Keratinocyte (primary cell): ENCODE data around the gene GDPD5. TPM values are rescaled to one million over a fixed set of nuclear protein-coding genes. Genes with fewer than 3 reads are reported as not detected.

Source experiments
- DNase-seq: peaks from one replicate; pipeline ENCODE4 v3.0.0-alpha.2; 2011; ENCODE audit warnings: low read depth, missing footprints, low spot score
- FAIRE-seq: peaks from 2 replicates; lab custom pipeline; 2011; peaks lifted over from hg19 to GRCh38; lab: Jason Lieb, UNC
- H2AFZ ChIP-seq: 2 replicates; pipeline ENCODE4 v1.6.0; 2012; ENCODE audit warnings: low read length, control low read depth, inconsistent platforms; ENCODE audit not compliant: control insufficient read depth
- H3K27ac ChIP-seq: 2 replicates; pipeline ENCODE4 v1.5.1; 2011; ENCODE audit warnings: low read length; ENCODE audit not compliant: control insufficient read depth, insufficient read depth
- H3K27me3 ChIP-seq: 3 replicates; pipeline ENCODE4 v1.6.0; 2011; ENCODE audit warnings: low read length; ENCODE audit not compliant: control insufficient read depth, insufficient read depth; ENCODE audit errors: extremely low read depth
- H3K36me3 ChIP-seq, 2 experiments: 2 replicates in 1 of 2; 3 replicates in 1 of 2; pipeline ENCODE4 v1.5.1; 2011; ENCODE audit warnings: low read length in 2 of 2, mild to moderate bottlenecking in 1 of 2; ENCODE audit not compliant: control insufficient read depth in 2 of 2, insufficient read depth in 2 of 2; ENCODE audit errors: extremely low read depth in 1 of 2
- H3K4me1 ChIP-seq: 3 replicates; pipeline ENCODE4 v1.5.1; 2011; ENCODE audit warnings: low read length; ENCODE audit not compliant: control insufficient read depth, insufficient read depth; ENCODE audit errors: extremely low read depth
- H3K4me2 ChIP-seq: 3 replicates; pipeline ENCODE4 v1.6.0; 2011; ENCODE audit warnings: low read depth, low read length; ENCODE audit not compliant: control insufficient read depth, insufficient read depth; ENCODE audit errors: extremely low read depth
- H3K4me3 ChIP-seq, 3 experiments: fragments of 200-600 bp in 1 of 3; sonication (generic) in 1 of 3; 2 replicates in 2 of 3; 3 replicates in 1 of 3; pipeline ENCODE4 v1.5.1; 2011 to 2016; ENCODE audit warnings: low read length in 3 of 3, mild to moderate bottlenecking in 3 of 3, control low read depth in 2 of 3, inconsistent platforms in 1 of 3, low read depth in 1 of 3, mixed read lengths in 1 of 3, mixed run types in 1 of 3, moderate library complexity in 1 of 3; ENCODE audit not compliant: control insufficient read depth in 2 of 3, insufficient read depth in 2 of 3; ENCODE audit errors: extremely low read depth in 1 of 3
- H3K79me2 ChIP-seq: 2 replicates; pipeline ENCODE4 v1.6.0; 2012; ENCODE audit warnings: low read length; ENCODE audit not compliant: control insufficient read depth, insufficient read depth
- H3K9ac ChIP-seq: 3 replicates; pipeline ENCODE4 v1.6.0; 2011; ENCODE audit warnings: low read length; ENCODE audit not compliant: control insufficient read depth, insufficient read depth; ENCODE audit errors: extremely low read depth
- H3K9me1 ChIP-seq: 3 replicates; pipeline ENCODE4 v1.6.0; 2011; ENCODE audit warnings: low read length; ENCODE audit not compliant: control insufficient read depth, insufficient read depth; ENCODE audit errors: extremely low read depth
- H3K9me3 ChIP-seq: 2 replicates; pipeline ENCODE4 v1.5.1; 2012; ENCODE audit warnings: low read depth, low read length; ENCODE audit not compliant: control insufficient read depth
- H4K20me1 ChIP-seq: 3 replicates; pipeline ENCODE4 v1.6.0; 2011; ENCODE audit warnings: low read length; ENCODE audit not compliant: control insufficient read depth, insufficient read depth; ENCODE audit errors: extremely low read depth
- CTCF ChIP-seq, 3 experiments: IDR thresholded peaks in 1 of 3; conservative IDR thresholded peaks in 1 of 3; optimal IDR thresholded peaks in 1 of 3; 2 replicates in 2 of 3; 3 replicates in 1 of 3; pipeline versions ENCODE3 to v1.5.1; 2011; ENCODE audit warnings: low read length in 3 of 3, mild to moderate bottlenecking in 3 of 3, moderate library complexity in 2 of 3, control low read depth in 1 of 3, inconsistent platforms in 1 of 3; ENCODE audit not compliant: insufficient read depth in 2 of 3; ENCODE audit errors: extremely low read depth in 1 of 3
- EZH2 ChIP-seq: IDR thresholded peaks from one replicate; pipeline ENCODE4 v1.6.1; 2012; ENCODE audit warnings: inconsistent platforms, mild to moderate bottlenecking, low read length, moderate library complexity
- dilution Hi-C: fragments of 300-500 bp; cut with MboI; formaldehyde crosslinking; loops from one replicate; pipeline ENCODE4 v1.7.0; 2020; ENCODE audit warnings: low sequenced_read_pairs; ENCODE audit not compliant: extremely low pct_ligation_motif_present
- polyA plus RNA-seq, 5 experiments: library from polyadenylated mRNA; depleted of rRNA in 3 of 5; stranded (reverse) in 3 of 5; stranded (forward) in 1 of 5; unstranded in 1 of 5; fragments of >200 nt; gene quantifications; 1 replicate in 1 of 5; 2 replicates in 3 of 5; 3 replicates in 1 of 5; pipeline versions ENCODE4 v1.2.1 to v1.2.3, GENCODE V29; 2011 to 2012; ENCODE audit warnings: missing spikeins in 2 of 5, low read depth in 1 of 5, low replicate concordance in 1 of 5

The GDPD5 gene
- polyA plus RNA-seq, 1 donor (not counting 4 experiments of a cell fraction or from before 2014, with no cell fraction given) = 2.1 TPM

GRCh38 chr11:75427181-75427580 lies 98.6 kb downstream of the GDPD5 start:
- no peak overlapping the region for H3K9ac ChIP-seq
- TF ChIP-seq EZH2 (no peak), CTCF (optimal IDR thresholded peaks at IDR 0.05 in 1 of 3, IDR thresholded peaks at IDR 0.05 in 1 of 3, conservative IDR thresholded peaks at IDR 0.05 in 1 of 3; ENCODE audit: extremely low read depth in 1 of 3, insufficient read depth in 2 of 3, low read length in 3 of 3) (no peak)
- no peaks in the 10 kb centered on the region for H3K4me1 ChIP-seq
- peaks cover 6% of the 10 kb centered on the region for H3K9me3 ChIP-seq
- H3K9me1 ChIP-seq = no peaks in the 10 kb centered on the region
- H3K4me3 ChIP-seq = no peak overlapping the region
- H3K79me2 ChIP-seq = no peaks in the 10 kb centered on the region
- FAIRE-seq (no peak), DNase-seq (no peak)
- H3K27me3 ChIP-seq = peaks cover 35% of the 10 kb centered on the region
- no peaks in the 10 kb centered on the region for H4K20me1 ChIP-seq
- H3K36me3 ChIP-seq = peaks cover 0 to 3% of the 10 kb centered on the region in 2 experiments
- no peak overlapping the region for H3K27ac ChIP-seq
- dilution Hi-C loops = no loop called here
- H3K4me2 ChIP-seq = no peak overlapping the region
- no peak overlapping the region for H2AFZ ChIP-seq

- no peak for TF ChIP-seq EZH2
- no peak for TF ChIP-seq CTCF (optimal IDR thresholded peaks at IDR 0.05 in 1 of 3, IDR thresholded peaks at IDR 0.05 in 1 of 3, conservative IDR thresholded peaks at IDR 0.05 in 1 of 3; ENCODE audit: extremely low read depth in 1 of 3, insufficient read depth in 2 of 3, low read length in 3 of 3)
- no peak for FAIRE-seq
- Histone ChIP-seq H3K4me3 (no peak overlapping the region), H3K4me2 (no peak overlapping the region), H3K4me1 (no peaks in the 10 kb centered on the region), H3K36me3 (peaks cover 1 to 3% of the 10 kb centered on the region in 2 experiments), H3K27me3 (peaks cover 31% of the 10 kb centered on the region), H3K79me2 (no peaks in the 10 kb centered on the region), H3K9ac (no peak overlapping the region), H2AFZ (no peak overlapping the region), H3K9me1 (no peaks in the 10 kb centered on the region), H3K27ac (no peak overlapping the region), H3K9me3 (peaks cover 6% of the 10 kb centered on the region), H4K20me1 (no peaks in the 10 kb centered on the region)
- no peak for DNase-seq
- dilution Hi-C loops = no loop called here
Measured at GRCh38 chr11:75426720-75427086, 99.0 kb downstream of the GDPD5 start.
